Neuronal stem cell (in vitro differentiated cells): Measurements from ENCODE around the gene DLST.

Experiments used
- DNase-seq: peaks from one replicate; pipeline ENCODE4 v3.0.0-alpha.2; 2013; ENCODE audit warnings: low spot score
- H2AFZ ChIP-seq: one replicate; pipeline ENCODE4 v1.6.1; 2013; ENCODE audit warnings: mild to moderate bottlenecking, low read length, inconsistent platforms
- H2AK5ac ChIP-seq: 2 replicates; pipeline ENCODE4 v1.6.1; 2013; ENCODE audit warnings: low read depth, mild to moderate bottlenecking, inconsistent platforms, low read length, moderate library complexity, mixed read lengths
- H2BK120ac ChIP-seq: 2 replicates; pipeline ENCODE4 v1.6.1; 2013; ENCODE audit warnings: low read depth, mild to moderate bottlenecking, inconsistent platforms, low read length, moderate library complexity, mixed read lengths
- H2BK12ac ChIP-seq: one replicate; pipeline ENCODE4 v1.6.1; 2013; ENCODE audit warnings: low read length, inconsistent platforms
- H2BK15ac ChIP-seq: 2 replicates; pipeline ENCODE4 v1.6.1; 2013; ENCODE audit warnings: mild to moderate bottlenecking, low read length, inconsistent platforms, mixed read lengths
- H2BK5ac ChIP-seq: one replicate; pipeline ENCODE4 v1.6.1; 2013; ENCODE audit warnings: inconsistent platforms, mild to moderate bottlenecking, low read length, moderate library complexity
- H3K14ac ChIP-seq: one replicate; pipeline ENCODE4 v1.6.1; 2013; ENCODE audit warnings: low read length, inconsistent platforms
- H3K18ac ChIP-seq: 2 replicates; pipeline ENCODE4 v1.6.1; 2013; ENCODE audit warnings: low read length, inconsistent platforms
- H3K23ac ChIP-seq: 2 replicates; pipeline ENCODE4 v1.6.1; 2013; ENCODE audit warnings: low read depth, mild to moderate bottlenecking, mixed read lengths, low read length, inconsistent platforms; ENCODE audit not compliant: poor library complexity
- H3K27ac ChIP-seq: replicated peaks from 3 replicates; pipeline ENCODE4 v1.5.1; 2013; ENCODE audit warnings: low read length, inconsistent platforms
- H3K27me3 ChIP-seq, 3 experiments: 2 replicates each; pipeline ENCODE4 v1.6.1; 2013; ENCODE audit warnings: low read length in 3 of 3, mild to moderate bottlenecking in 2 of 3, inconsistent platforms in 1 of 3, low read depth in 1 of 3, mixed read lengths in 1 of 3, moderate library complexity in 1 of 3; ENCODE audit not compliant: control insufficient read depth in 3 of 3, insufficient read depth in 3 of 3
- H3K36me3 ChIP-seq, 2 donors: replicated peaks in 1 of 2; 2 replicates each; pipeline ENCODE4 v1.6.1; 2013; ENCODE audit warnings: low read length in 2 of 2; ENCODE audit not compliant: control insufficient read depth in 2 of 2, insufficient read depth in 2 of 2
- H3K4ac ChIP-seq: 2 replicates; pipeline ENCODE4 v1.6.1; 2013; ENCODE audit warnings: inconsistent platforms, mild to moderate bottlenecking, low read length, moderate library complexity
- H3K4me1 ChIP-seq, 2 donors: 1 replicate in 1 of 2; 2 replicates in 1 of 2; pipeline ENCODE4 v1.6.1; 2013; ENCODE audit warnings: low read length in 2 of 2, low read depth in 1 of 2; ENCODE audit not compliant: control insufficient read depth in 2 of 2, insufficient read depth in 1 of 2
- H3K4me2 ChIP-seq: one replicate; pipeline ENCODE4 v1.6.1; 2013; ENCODE audit warnings: mild to moderate bottlenecking, low read length, inconsistent platforms; ENCODE audit not compliant: insufficient read depth, poor library complexity, severe bottlenecking
- H3K4me3 ChIP-seq, 2 donors: 2 replicates each; pipeline ENCODE4 v1.5.1; 2013; ENCODE audit warnings: low read length in 2 of 2, mild to moderate bottlenecking in 2 of 2, inconsistent platforms in 1 of 2, moderate library complexity in 1 of 2
- H3K79me1 ChIP-seq: one replicate; pipeline ENCODE4 v1.6.1; 2013; ENCODE audit warnings: low read depth, mild to moderate bottlenecking, inconsistent platforms, low read length, moderate library complexity
- H3K9ac ChIP-seq: one replicate; pipeline ENCODE4 v1.6.1; 2013; ENCODE audit warnings: mild to moderate bottlenecking, low read depth, low read length, inconsistent platforms; ENCODE audit not compliant: poor library complexity
- H3K9me3 ChIP-seq, 2 donors: replicated peaks in 1 of 2; 2 replicates each; pipeline versions ENCODE3 to v1.6.1; 2013; ENCODE audit warnings: low read length in 2 of 2, mild to moderate bottlenecking in 2 of 2, inconsistent platforms in 1 of 2, low read depth in 1 of 2, mixed read lengths in 1 of 2, moderate library complexity in 1 of 2; ENCODE audit not compliant: control insufficient read depth in 2 of 2, insufficient read depth in 1 of 2
- H4K8ac ChIP-seq: one replicate; pipeline ENCODE4 v1.6.1; 2013; ENCODE audit warnings: low read depth, mild to moderate bottlenecking, inconsistent platforms, low read length, moderate library complexity
- H4K91ac ChIP-seq: one replicate; pipeline ENCODE4 v1.6.1; 2013; ENCODE audit warnings: low read length, low read depth, mild to moderate bottlenecking, inconsistent platforms; ENCODE audit not compliant: poor library complexity
- WGBS, 2 donors: extraction: QIAGEN DNeasy Blood & Tissue Kit; methylation state at CpG; one replicate each; pipeline ENCODE4 v1.1.7; 2013; ENCODE audit warnings: missing lambda C conversion rate in 2 of 2, mixed read lengths in 1 of 2; ENCODE audit not compliant: insufficient read length in 2 of 2, insufficient replicate concordance in 1 of 2; ENCODE audit errors: extremely low coverage in 2 of 2; 5-methylcytosine and 5-hydroxymethylcytosine counted together

DLST gene

GRCh38 chr14:74882103-74882920 is 596 bp downstream of the DLST start:
- Histone ChIP-seq H2BK5ac (peak overlapping the region; percentile 40), H3K4ac (no peak overlapping the region), H3K23ac (peak overlapping the region; percentile 98), H4K91ac (no peak overlapping the region), H3K4me3 (peak overlapping the region; percentile 95 to 97), H3K36me3 (peaks cover 2 to 39% of the 10 kb centered on the region in 2 donors), H3K4me1 (peaks cover 7 to 10% of the 10 kb centered on the region in 2 donors), H3K4me2 (peak overlapping the region; percentile 74), H2BK12ac (no peak overlapping the region), H3K9ac (peak overlapping the region; percentile 95), H4K8ac (no peak overlapping the region), H2AK5ac (no peak overlapping the region), H3K79me1 (no peaks in the 10 kb centered on the region), H3K18ac (peak overlapping the region; percentile 97), H2BK120ac (no peak overlapping the region), H2AFZ (peak overlapping the region; percentile 98), H2BK15ac (no peak overlapping the region), H3K14ac (peak overlapping the region; percentile 86), H3K27ac (no peak overlapping the region), H3K9me3 (no peaks in the 10 kb centered on the region), H3K27me3 (no peaks in the 10 kb centered on the region)
- no CpG with 5 or more reads among the region's 49 CpGs for WGBS, 2 donors
- DNase-seq: peak; percentile 17

GRCh38 chr14:74886001-74886400 is 4.3 kb downstream of the DLST start:
- Histone ChIP-seq H3K79me1 (no peaks in the 10 kb centered on the region), H2BK12ac (no peak overlapping the region), H2BK120ac (no peak overlapping the region), H3K36me3 (peaks cover 12 to 74% of the 10 kb centered on the region in 2 donors), H2BK15ac (no peak overlapping the region), H3K14ac (no peak overlapping the region), H3K23ac (no peak overlapping the region), H2AK5ac (no peak overlapping the region), H3K4me1 (peaks cover 5 to 7% of the 10 kb centered on the region in 2 donors), H2AFZ (no peak overlapping the region), H3K27ac (no peak overlapping the region), H4K8ac (no peak overlapping the region), H3K18ac (no peak overlapping the region), H3K9me3 (no peaks in the 10 kb centered on the region), H4K91ac (no peak overlapping the region), H3K4me3 (no peak overlapping the region), H3K27me3 (no peaks in the 10 kb centered on the region), H3K4me2 (no peak overlapping the region), H2BK5ac (no peak overlapping the region), H3K4ac (no peak overlapping the region), H3K9ac (no peak overlapping the region)
- no CpG with 5 or more reads among the region's 3 CpGs for WGBS, 2 donors
- DNase-seq: no peak

GRCh38 chr14:74888164-74889158 is 6.7 kb downstream of the DLST start:
- no peak overlapping the region for H2BK12ac ChIP-seq
- peaks cover 0 to 2% of the 10 kb centered on the region in 2 donors for H3K4me1 ChIP-seq
- no peak overlapping the region for H2BK15ac ChIP-seq
- H3K27me3 ChIP-seq: no peaks in the 10 kb centered on the region
- no peak overlapping the region for H2AK5ac ChIP-seq
- H2BK5ac ChIP-seq: no peak overlapping the region
- no peak overlapping the region for H4K8ac ChIP-seq
- no CpG with 5 or more reads among the region's 12 CpGs for WGBS, 2 donors
- no peaks in the 10 kb centered on the region for H3K9me3 ChIP-seq
- no peak overlapping the region for H3K4me3 ChIP-seq
- no peak overlapping the region for H4K91ac ChIP-seq
- H3K18ac ChIP-seq: no peak overlapping the region
- H3K36me3 ChIP-seq: peaks cover 25 to 98% of the 10 kb centered on the region in 2 donors
- no peak overlapping the region for H2AFZ ChIP-seq
- no peak overlapping the region for H3K14ac ChIP-seq
- H3K23ac ChIP-seq: no peak overlapping the region
- H3K79me1 ChIP-seq: no peaks in the 10 kb centered on the region
- H3K4ac ChIP-seq: no peak overlapping the region
- H2BK120ac ChIP-seq: no peak overlapping the region
- H3K9ac ChIP-seq: no peak overlapping the region
- no peak overlapping the region for H3K4me2 ChIP-seq
- no peak overlapping the region for H3K27ac ChIP-seq
- DNase-seq: no peak

GRCh38 chr14:74890262-74890661 is 8.5 kb downstream of the DLST start:
- Histone ChIP-seq H3K4me1 (no peaks in the 10 kb centered on the region), H2BK12ac (no peak overlapping the region), H2AK5ac (no peak overlapping the region), H3K9me3 (no peaks in the 10 kb centered on the region), H2AFZ (no peak overlapping the region), H3K36me3 (peaks cover 31 to 97% of the 10 kb centered on the region in 2 donors), H4K8ac (no peak overlapping the region), H3K27me3 (no peaks in the 10 kb centered on the region), H3K9ac (no peak overlapping the region), H2BK15ac (no peak overlapping the region), H3K4me3 (no peak overlapping the region), H2BK5ac (no peak overlapping the region), H3K14ac (no peak overlapping the region), H3K23ac (no peak overlapping the region), H3K18ac (no peak overlapping the region), H3K27ac (no peak overlapping the region), H4K91ac (no peak overlapping the region), H3K79me1 (no peaks in the 10 kb centered on the region), H3K4ac (no peak overlapping the region), H2BK120ac (no peak overlapping the region), H3K4me2 (no peak overlapping the region)
- no peak for DNase-seq
- WGBS, 2 donors: no CpG with 5 or more reads among the region's 6 CpGs
